ENCODE data around the gene MCF2L. TPM values are rescaled to one million over a fixed set of nuclear protein-coding genes. Genes with fewer than 3 reads are reported as not detected.

MCF2L gene
- total RNA-seq, 4 donors from 2014 or later: 12.8 to 169 (median 41.5) TPM

- TF ChIP-seq CTCF (IDR thresholded peaks at IDR 0.05): no peak
- no peak for DNase-seq (ENCODE audit: low spot score)
- ATAC-seq (ENCODE audit: low FRiP score): no peak
Observed at GRCh38 chr13:113059891-113060290, 90.9 kb downstream of the MCF2L start.

GRCh38 chr13:113060557-113061270 is 91.7 kb downstream of the MCF2L start:
- no peak for TF ChIP-seq CTCF (IDR thresholded peaks at IDR 0.05)
- ATAC-seq (ENCODE audit: low FRiP score): no peak
- no peak for DNase-seq (ENCODE audit: low spot score)

GRCh38 chr13:113061271-113061625 is 92.2 kb downstream of the MCF2L start:
- TF ChIP-seq CTCF (IDR thresholded peaks at IDR 0.05): no peak
- DNase-seq (ENCODE audit: low spot score): no peak
- ATAC-seq (ENCODE audit: low FRiP score): no peak

- no peak for TF ChIP-seq CTCF (IDR thresholded peaks at IDR 0.05)
- DNase-seq (ENCODE audit: low spot score) (no peak), ATAC-seq (ENCODE audit: low FRiP score) (no peak)
Observed at GRCh38 chr13:113061796-113062425, 92.9 kb downstream of the MCF2L start.

GRCh38 chr13:113062691-113063090 is 93.7 kb downstream of the MCF2L start:
- DNase-seq (ENCODE audit: low spot score) (no peak), ATAC-seq (ENCODE audit: low FRiP score) (no peak)
- TF ChIP-seq CTCF (IDR thresholded peaks at IDR 0.05): no peak

GRCh38 chr13:113063091-113063491 is 94.1 kb downstream of the MCF2L start:
- DNase-seq (ENCODE audit: low spot score) (no peak), ATAC-seq (ENCODE audit: low FRiP score) (no peak)
- no peak for TF ChIP-seq CTCF (IDR thresholded peaks at IDR 0.05)

GRCh38 chr13:113064000-113064533 is 95.1 kb downstream of the MCF2L start:
- DNase-seq (ENCODE audit: low spot score) (no peak), ATAC-seq (ENCODE audit: low FRiP score) (peak; percentile 18)

More at GRCh38 chr13:113064000-113064533, 95.1 kb downstream of the MCF2L start:
- no peak for TF ChIP-seq CTCF (IDR thresholded peaks at IDR 0.05)

Measured in omental fat pad (tissue), 4 donors.